ENCODE measurements around the gene MSX1. TPM values are rescaled to one million over a fixed set of nuclear protein-coding genes. Genes with fewer than 3 reads are reported as not detected.

The MSX1 gene
- 14.4 and 17.2 TPM in 2 replicates for total RNA-seq

DNA sequence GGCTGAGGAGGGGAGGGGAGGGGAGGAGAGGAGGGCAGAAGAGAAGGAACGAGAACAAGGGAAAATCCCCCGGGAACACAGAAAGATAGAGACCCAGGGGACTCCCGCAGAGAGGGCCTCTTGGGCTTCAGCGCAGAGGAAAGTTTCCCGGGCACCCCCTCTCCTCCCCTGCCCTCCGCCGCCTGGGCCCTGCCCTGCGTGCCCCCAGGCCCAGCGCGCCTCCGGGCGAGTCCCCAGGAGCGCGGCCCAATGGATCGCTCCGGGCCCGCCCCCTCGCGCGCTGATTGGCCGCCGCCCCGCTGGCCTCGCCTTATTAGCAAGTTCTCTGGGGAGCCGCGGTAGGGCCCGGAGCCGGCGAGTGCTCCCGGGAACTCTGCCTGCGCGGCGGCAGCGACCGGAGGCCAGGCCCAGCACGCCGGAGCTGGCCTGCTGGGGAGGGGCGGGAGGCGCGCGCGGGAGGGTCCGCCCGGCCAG lies at the start of gene MSX1:
Gene MSX1 (plus strand): TSS at position 341 of the 474 bp plus-strand sequence. CDS start 235 bp downstream, outside the sequence.

Other genes starting within 250 kb of the MSX1 start
- gene CYTL1, start 159.8 kb downstream of the MSX1 start, total RNA-seq, result 0.15 and 0.17 TPM in 2 replicates
- 0.50 and 0.73 TPM in 2 replicates for gene STK32B, start 191.8 kb downstream of the MSX1 start, total RNA-seq

All from smooth muscle cell of trachea (primary cell).